ENCODE data around the gene C11orf98. TPM values are rescaled to one million over a fixed set of nuclear protein-coding genes. Genes with fewer than 3 reads are reported as not detected.
"Not testable (repeated sequence)": the region's sequence is repeated elsewhere in the genome, so short reads cannot be mapped to it uniquely, and the experiment has no call there.

The C11orf98 gene
- total and polyA plus RNA-seq, 2 of the 13 experiments (the other 11 are each of a cell fraction or from before 2014, with no cell fraction given), result 30.4 to 91.8 TPM

- H3K4me1 ChIP-seq (ENCODE audit: insufficient read depth, low read length), result peaks cover 39% of the 10 kb centered on the region
- H3K27ac ChIP-seq (ENCODE audit: extremely low read length, insufficient read depth, low read length), result peak overlapping the region; percentile 84
- H3K36me3 ChIP-seq (replicated peaks in 1 of 2; ENCODE audit: control insufficient read depth in 1 of 2, insufficient read depth in 2 of 2, low read length in 2 of 2), result peaks cover 4 to 14% of the 10 kb centered on the region in 2 experiments; a peak in 3 of 5 replicates
- no peaks in the 10 kb centered on the region; the same call in 1 of the 2 replicates for H4K20me1 ChIP-seq (ENCODE audit: insufficient read depth, low read length)
- ChIA-PET POLR2A (interaction anchor here (0.6 to 6.3 kb wide), 26 partner anchors 8 to 187 kb away, joined by 3 to 186 read pairs (median 6); partner anchors contain the start of genes B3GAT3, BSCL2, C11orf98 and CSKMT), CTCF (ENCODE audit: low intra/inter-chr PET ratio, low total read pairs) (no interaction called here)
- TF ChIP-seq BCL6 (CRISPR knock-in tag; IDR thresholded peaks at IDR 0.05) (0 out of 2 replicates have a peak, but pooled peaks have one; percentile 0), ZNF333 (CRISPR knock-in tag; IDR thresholded peaks at IDR 0.05; ENCODE audit: borderline replicate concordance) (0 out of 2 replicates have a peak, but pooled peaks have one; percentile 17), ZNF30 (CRISPR knock-in tag; IDR thresholded peaks at IDR 0.05) (0 out of 2 replicates have a peak, but pooled peaks have one; percentile 45), ETV6 (CRISPR knock-in tag; conservative IDR thresholded peaks at IDR 0.05) (no peak)
- peaks cover 20% of the 10 kb centered on the region for H3K79me2 ChIP-seq (ENCODE audit: insufficient read depth, low read length)
- peak overlapping the region; percentile 88 to 92 (median 89) for H3K4me3 ChIP-seq (replicated peaks in 1 of 3; ENCODE audit: insufficient read depth in 1 of 3, low read depth in 2 of 3, low read length in 3 of 3)
- ATAC-seq (peak; percentile 16), DNase-seq (ENCODE audit: low spot score) (no peak), FAIRE-seq (no peak)
- H3K27me3 ChIP-seq (ENCODE audit: control insufficient read depth in 1 of 2, insufficient read depth in 2 of 2, low read length in 2 of 2), result no peaks in the 10 kb centered on the region
- no peaks in the 10 kb centered on the region for H3K9me3 ChIP-seq (ENCODE audit: low read length)
- peak overlapping the region; percentile 97 for H3K4me2 ChIP-seq (ENCODE audit: low read depth, low read length)
- intact Hi-C loops (cut with micrococcal nuclease; ENCODE audit: unreplicated experiment), result loop anchor here (5.0 kb wide), 2 partner anchors 40 to 60 kb away; partner anchors contain the start of genes EML3, ROM1 and TUT1
- peak overlapping the region; percentile 97 for H3K9ac ChIP-seq (ENCODE audit: insufficient read depth, low read depth, low read length)
- whole genome bisulfite sequencing (ENCODE audit: low lambda C conversion rate), result 59% methylated on average over 9 of the region's 16 CpGs
- in situ Hi-C loops (cut with HindIII; ENCODE audit: extremely low pct_ligation_motif_present, low pct_unique_long_range_greater_than_20kb), result no loop called here
- no peak overlapping the region for H2AFZ ChIP-seq (ENCODE audit: low read length)
- TSS peak; percentile 79 for BruUV-seq (replicated peaks)
Observed at GRCh38 chr11:62652161-62653006, 12.6 kb downstream of the C11orf98 start.

DNA sequence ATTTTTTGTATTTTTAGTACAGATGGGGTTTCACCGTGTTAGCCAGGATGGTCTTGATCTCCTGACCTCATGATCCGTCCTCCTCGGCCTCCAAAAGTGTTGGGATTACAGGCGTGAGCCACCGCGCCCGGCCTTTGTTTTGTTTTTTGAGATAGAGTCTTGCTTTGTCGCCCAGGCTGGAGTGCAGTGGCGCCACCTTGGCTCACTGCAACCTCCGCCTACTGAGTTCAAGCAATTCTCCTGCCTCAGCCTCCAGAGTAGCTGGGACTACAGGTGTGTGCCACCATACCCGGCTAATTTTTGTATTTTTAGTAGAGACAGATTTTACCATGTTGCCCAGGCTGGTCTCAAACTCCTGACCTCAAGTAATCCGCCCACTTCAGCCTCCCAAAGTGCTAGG is 14.7 kb downstream of the C11orf98 start:
- H3K9me3 ChIP-seq (ENCODE audit: low read length); ATAC-seq; H4K20me1 ChIP-seq (ENCODE audit: insufficient read depth, low read length); in situ Hi-C loops (cut with HindIII; ENCODE audit: extremely low pct_ligation_motif_present, low pct_unique_long_range_greater_than_20kb); H3K27me3 ChIP-seq (ENCODE audit: control insufficient read depth in 1 of 2, insufficient read depth in 2 of 2, low read length in 2 of 2); H3K4me3 ChIP-seq (replicated peaks in 1 of 3; ENCODE audit: insufficient read depth in 1 of 3, low read depth in 2 of 3, low read length in 3 of 3); H3K27ac ChIP-seq (ENCODE audit: extremely low read length, insufficient read depth, low read length); H3K9ac ChIP-seq (ENCODE audit: insufficient read depth, low read depth, low read length); BruUV-seq (replicated peaks); FAIRE-seq; H3K4me2 ChIP-seq (ENCODE audit: low read depth, low read length); DNase-seq (ENCODE audit: low spot score); H2AFZ ChIP-seq (ENCODE audit: low read length); CTCF ChIA-PET (ENCODE audit: low intra/inter-chr PET ratio, low total read pairs): not testable (repeated sequence)
- intact Hi-C loops (cut with micrococcal nuclease; ENCODE audit: unreplicated experiment), result loop anchor here (5.0 kb wide), 2 partner anchors 38 to 58 kb away; partner anchors contain the start of genes EML3, ROM1 and TUT1
- H3K36me3 ChIP-seq (replicated peaks in 1 of 2; ENCODE audit: control insufficient read depth in 1 of 2, insufficient read depth in 2 of 2, low read length in 2 of 2), result peaks cover 4 to 14% of the 10 kb centered on the region in 2 experiments; a peak in 3 of 5 replicates
- peak; percentile 58 for TF ChIP-seq ZNF770 (CRISPR knock-in tag; IDR thresholded peaks at IDR 0.05)
- TF ChIP-seq, protein P1, sequence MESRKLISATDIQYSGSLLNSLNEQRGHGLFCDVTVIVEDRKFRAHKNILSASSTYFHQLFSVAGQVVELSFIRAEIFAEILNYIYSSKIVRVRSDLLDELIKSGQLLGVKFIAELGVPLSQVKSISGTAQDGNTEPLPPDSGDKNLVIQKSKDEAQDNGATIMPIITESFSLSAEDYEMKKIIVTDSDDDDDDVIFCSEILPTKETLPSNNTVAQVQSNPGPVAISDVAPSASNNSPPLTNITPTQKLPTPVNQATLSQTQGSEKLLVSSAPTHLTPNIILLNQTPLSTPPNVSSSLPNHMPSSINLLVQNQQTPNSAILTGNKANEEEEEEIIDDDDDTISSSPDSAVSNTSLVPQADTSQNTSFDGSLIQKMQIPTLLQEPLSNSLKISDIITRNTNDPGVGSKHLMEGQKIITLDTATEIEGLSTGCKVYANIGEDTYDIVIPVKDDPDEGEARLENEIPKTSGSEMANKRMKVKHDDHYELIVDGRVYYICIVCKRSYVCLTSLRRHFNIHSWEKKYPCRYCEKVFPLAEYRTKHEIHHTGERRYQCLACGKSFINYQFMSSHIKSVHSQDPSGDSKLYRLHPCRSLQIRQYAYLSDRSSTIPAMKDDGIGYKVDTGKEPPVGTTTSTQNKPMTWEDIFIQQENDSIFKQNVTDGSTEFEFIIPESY (CRISPR knock-in tag; IDR thresholded peaks at IDR 0.05), result peak; percentile 69
- POLR2A ChIA-PET, result interaction anchor here (1.0 to 1.4 kb wide), 3 partner anchors 19 to 76 kb away, joined by 3 to 5 read pairs (median 4); partner anchors contain the start of genes EEF1G and UQCC3
- peaks cover 40% of the 10 kb centered on the region for H3K4me1 ChIP-seq (ENCODE audit: insufficient read depth, low read length)
- H3K79me2 ChIP-seq (ENCODE audit: insufficient read depth, low read length), result peaks cover 31% of the 10 kb centered on the region
- 95% methylated on average over 12 of the region's 12 CpGs for WGBS (ENCODE audit: low lambda C conversion rate)

Data from HepG2 (cell line).